ENCODE data around the gene AP2B1. TPM values are rescaled to one million over a fixed set of nuclear protein-coding genes. Genes with fewer than 3 reads are reported as not detected.

Gene AP2B1
- total RNA-seq, 1 donor from 2014 or later, result 129 TPM

- TF ChIP-seq CTCF (IDR thresholded peaks at IDR 0.05), result no peak
- POLR2A ChIA-PET, result no interaction called here
- H3K4me1 Mint-ChIP-seq, result no peaks in the 10 kb centered on the region
- no peaks in the 10 kb centered on the region for H3K9me3 Mint-ChIP-seq
- no peaks in the 10 kb centered on the region for H3K27me3 Mint-ChIP-seq
- DNase-seq (no peak), ATAC-seq (ENCODE audit: low read depth) (no peak)
- intact Hi-C loops (cut with micrococcal nuclease), result no loop called here
- H3K36me3 Mint-ChIP-seq (ENCODE audit: low read depth), result peaks cover 21% of the 10 kb centered on the region
- H3K27ac Mint-ChIP-seq, result no peak overlapping the region
- H3K4me3 Mint-ChIP-seq, result no peak overlapping the region
- CTCF ChIA-PET, result no interaction called here
Measured at GRCh38 chr17:35717475-35717874, 130.4 kb downstream of the AP2B1 start.

GRCh38 chr17:35723735-35724134 lies 136.6 kb downstream of the AP2B1 start:
- intact Hi-C loops (cut with micrococcal nuclease), result no loop called here
- DNase-seq (no peak), ATAC-seq (ENCODE audit: low read depth) (no peak)
- CTCF ChIA-PET, result interaction anchor here (0.9 kb wide), 1 partner anchor 28 kb away, joined by 3 read pairs; no protein-coding TSS in a partner anchor
- POLR2A ChIA-PET, result interaction anchor here (0.5 kb wide), 1 partner anchor 46 kb away, joined by 4 read pairs; no protein-coding TSS in a partner anchor
- Mint-ChIP-seq H3K9me3 (no peaks in the 10 kb centered on the region), H3K4me1 (no peaks in the 10 kb centered on the region), H3K27me3 (no peaks in the 10 kb centered on the region), H3K27ac (no peak overlapping the region), H3K4me3 (no peak overlapping the region), H3K36me3 (ENCODE audit: low read depth) (peaks cover 64% of the 10 kb centered on the region)
- no peak for TF ChIP-seq CTCF (IDR thresholded peaks at IDR 0.05)

- intact Hi-C loops (cut with micrococcal nuclease), result no loop called here
- Mint-ChIP-seq H3K9me3 (no peaks in the 10 kb centered on the region), H3K4me3 (no peak overlapping the region), H3K36me3 (ENCODE audit: low read depth) (peaks cover 57% of the 10 kb centered on the region), H3K27me3 (no peaks in the 10 kb centered on the region), H3K4me1 (no peaks in the 10 kb centered on the region), H3K27ac (no peak overlapping the region)
- ChIA-PET POLR2A (no interaction called here), CTCF (no interaction called here)
- TF ChIP-seq CTCF (IDR thresholded peaks at IDR 0.05), result no peak
- ATAC-seq (ENCODE audit: low read depth) (no peak), DNase-seq (no peak)
Measured at GRCh38 chr17:35725058-35725457, 137.9 kb downstream of the AP2B1 start.

GRCh38 chr17:35725802-35726126 lies 138.6 kb downstream of the AP2B1 start:
- Mint-ChIP-seq H3K36me3 (ENCODE audit: low read depth) (peaks cover 55% of the 10 kb centered on the region), H3K4me1 (peaks cover 5% of the 10 kb centered on the region), H3K4me3 (no peak overlapping the region), H3K9me3 (no peaks in the 10 kb centered on the region), H3K27me3 (peaks cover 5% of the 10 kb centered on the region), H3K27ac (no peak overlapping the region)
- no peak for TF ChIP-seq CTCF (IDR thresholded peaks at IDR 0.05)
- POLR2A ChIA-PET, result no interaction called here
- intact Hi-C loops (cut with micrococcal nuclease), result no loop called here
- DNase-seq, result no peak
- CTCF ChIA-PET, result no interaction called here
- no peak for ATAC-seq (ENCODE audit: low read depth)

GRCh38 chr17:35726127-35726952 lies 139.2 kb downstream of the AP2B1 start:
- no peaks in the 10 kb centered on the region for H3K9me3 Mint-ChIP-seq
- no peak overlapping the region for H3K4me3 Mint-ChIP-seq
- H3K4me1 Mint-ChIP-seq, result peaks cover 11% of the 10 kb centered on the region
- no peak overlapping the region for H3K27ac Mint-ChIP-seq
- H3K36me3 Mint-ChIP-seq (ENCODE audit: low read depth), result peaks cover 54% of the 10 kb centered on the region
- intact Hi-C loops (cut with micrococcal nuclease), result no loop called here
- peaks cover 10% of the 10 kb centered on the region for H3K27me3 Mint-ChIP-seq
- no peak for TF ChIP-seq CTCF (IDR thresholded peaks at IDR 0.05)
- DNase-seq (no peak), ATAC-seq (ENCODE audit: low read depth) (no peak)
- POLR2A ChIA-PET, result no interaction called here
- CTCF ChIA-PET, result interaction anchor here (1.5 kb wide), 1 partner anchor 21 kb away, joined by 5 read pairs; no protein-coding TSS in a partner anchor

Measured in activated B cell treated with CpG ODN at 0.5 μM for 24 hours (primary cell).